Subcutaneous abdominal adipose tissue (tissue), 5 donors: ENCODE measurements around the gene PBX1.

ENCODE experiments used
- H3K27ac ChIP-seq: one replicate; pipeline ENCODE4 v1.7.0; 2013; ENCODE audit warnings: low read depth, mild to moderate bottlenecking, inconsistent platforms, low read length, moderate library complexity
- H3K27me3 ChIP-seq, 5 donors: one replicate each; pipeline ENCODE4 v1.7.0; 2013; ENCODE audit warnings: low read length in 5 of 5, inconsistent platforms in 1 of 5; ENCODE audit not compliant: control insufficient read depth in 5 of 5, insufficient read depth in 4 of 5
- H3K36me3 ChIP-seq, 5 donors: one replicate each; pipeline ENCODE4 v1.7.0; 2013; ENCODE audit warnings: low read length in 5 of 5; ENCODE audit not compliant: control insufficient read depth in 5 of 5, insufficient read depth in 5 of 5
- H3K4me1 ChIP-seq, 5 donors: one replicate each; pipeline ENCODE4 v1.7.0; 2013; ENCODE audit warnings: low read length in 5 of 5, mild to moderate bottlenecking in 3 of 5, moderate library complexity in 1 of 5; ENCODE audit not compliant: control insufficient read depth in 5 of 5, insufficient read depth in 5 of 5
- H3K4me3 ChIP-seq, 5 donors: one replicate each; pipeline ENCODE4 v1.7.0; 2013; ENCODE audit warnings: low read length in 5 of 5, low read depth in 1 of 5
- H3K9ac ChIP-seq, 5 donors: one replicate each; pipeline ENCODE4 v1.7.0; 2013; ENCODE audit warnings: low read length in 5 of 5, mild to moderate bottlenecking in 4 of 5, moderate library complexity in 3 of 5
- H3K9me3 ChIP-seq, 5 donors: one replicate each; pipeline ENCODE4 v1.7.0; 2013; ENCODE audit warnings: low read length in 5 of 5; ENCODE audit not compliant: control insufficient read depth in 5 of 5
- donor health status: healthy.
- donor health status: healthy.
- donor health status: healthy.
- donor health status: healthy.
- donor health status: healthy.

Gene PBX1

DNA sequence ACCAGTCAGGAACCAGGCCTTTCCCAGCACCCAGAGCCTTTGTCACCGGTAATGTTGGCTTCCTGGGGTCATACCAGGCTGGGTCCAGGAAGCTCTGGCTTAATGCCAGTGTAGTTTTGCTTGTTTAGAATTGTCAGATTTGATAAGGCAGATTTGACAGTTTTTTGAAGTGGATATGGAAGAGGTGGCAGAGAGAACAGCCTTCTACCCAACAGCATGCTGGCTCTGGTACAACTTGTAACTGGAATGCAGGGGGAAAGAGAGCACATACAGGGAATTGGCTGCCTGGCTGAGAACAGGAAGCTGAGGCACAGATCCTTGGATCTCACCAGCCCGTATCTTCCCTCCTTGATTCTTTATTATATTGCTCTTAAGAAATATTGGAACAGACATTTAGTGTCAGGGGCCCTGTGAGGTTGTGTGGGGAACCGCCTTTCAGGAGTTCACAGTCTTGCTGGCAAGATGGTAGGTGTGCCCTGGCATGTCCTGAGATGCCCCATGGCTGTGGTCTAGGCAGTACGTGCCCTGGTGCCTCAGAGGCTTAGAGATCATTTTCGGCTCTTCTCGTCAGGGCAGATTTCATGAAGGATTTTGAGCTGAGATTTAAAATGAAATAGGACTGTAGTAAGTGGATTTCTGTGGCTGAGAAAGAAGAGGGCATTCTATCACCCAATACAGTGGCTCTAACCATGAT, 227.0 kb downstream of the PBX1 start:
- no peak overlapping the region for H3K4me3 ChIP-seq
- H3K9me3 ChIP-seq: no peaks in the 10 kb centered on the region
- no peaks in the 10 kb centered on the region for H3K27me3 ChIP-seq
- H3K4me1 ChIP-seq: peaks cover 0 to 68% (median 46%) of the 10 kb centered on the region in 5 donors
- H3K27ac ChIP-seq: peak overlapping the region; percentile 47
- H3K9ac ChIP-seq: peak overlapping the region in 2 of 5 donors; percentile 7 to 9
- no peaks in the 10 kb centered on the region for H3K36me3 ChIP-seq

DNA sequence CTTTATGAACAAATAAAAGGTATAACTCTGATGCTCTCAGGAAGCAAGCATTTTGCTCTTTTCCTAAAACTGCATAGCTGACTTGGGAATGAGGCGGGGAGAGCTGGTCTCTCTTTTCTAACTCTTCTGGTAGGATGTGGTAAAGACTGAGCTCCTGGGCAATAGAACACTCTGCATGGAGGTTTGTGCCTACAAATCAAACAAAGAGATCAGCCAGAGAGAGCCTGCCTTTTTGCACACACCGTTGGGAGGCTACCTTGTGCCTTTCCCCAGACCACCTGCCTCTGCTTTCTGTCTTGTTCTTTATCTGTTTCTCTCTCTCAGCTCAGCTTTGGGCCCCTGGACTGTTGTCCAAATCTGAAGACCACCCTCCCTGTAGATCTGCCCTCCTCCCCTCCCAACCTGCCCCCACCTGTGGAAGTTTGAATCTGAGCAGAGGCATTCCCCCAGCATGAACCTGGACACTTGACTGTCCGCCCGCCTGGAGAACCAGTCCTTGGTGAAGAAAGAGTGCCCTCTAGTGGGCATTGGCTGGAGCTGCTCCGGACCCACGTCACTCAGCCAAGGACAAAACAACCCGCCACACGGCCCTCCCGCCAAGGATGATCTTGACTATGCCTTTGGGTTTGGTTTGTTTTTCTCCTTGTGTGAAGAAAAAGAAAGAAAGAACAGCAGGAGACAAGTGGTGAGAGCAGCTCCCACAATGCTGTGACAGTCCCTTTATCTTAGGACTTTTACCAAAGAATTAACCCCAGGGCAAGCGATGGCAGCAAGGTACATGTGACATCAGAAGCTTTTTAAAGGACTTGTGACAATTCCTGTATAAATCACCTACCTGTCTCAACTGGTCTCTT, 228.2 kb downstream of the PBX1 start:
- no peaks in the 10 kb centered on the region for H3K36me3 ChIP-seq
- H3K9me3 ChIP-seq: no peaks in the 10 kb centered on the region
- H3K27ac ChIP-seq: no peak overlapping the region
- H3K27me3 ChIP-seq: no peaks in the 10 kb centered on the region
- no peak overlapping the region for H3K9ac ChIP-seq
- H3K4me3 ChIP-seq: no peak overlapping the region
- peaks cover 0 to 56% (median 41%) of the 10 kb centered on the region in 5 donors for H3K4me1 ChIP-seq

DNA sequence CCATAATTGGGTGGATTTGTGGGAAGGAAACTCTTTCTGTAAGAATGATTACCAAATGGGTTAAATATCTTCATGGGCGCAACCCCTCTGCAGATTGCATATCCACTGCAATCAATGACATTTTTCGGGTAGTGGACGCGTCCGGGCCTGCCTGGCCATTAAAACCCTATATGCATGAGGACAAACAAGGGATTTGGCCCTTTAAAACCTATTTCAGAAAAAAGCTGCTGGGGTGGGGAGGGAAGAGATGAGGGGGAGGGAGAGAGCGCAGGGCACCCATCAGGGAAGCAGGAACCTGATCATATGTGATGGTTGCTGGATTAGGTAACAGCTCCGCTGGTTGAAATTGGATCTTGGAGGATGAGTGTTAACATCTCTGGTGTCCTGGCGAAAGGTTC, 228.8 kb downstream of the PBX1 start:
- peaks cover 0 to 50% (median 36%) of the 10 kb centered on the region in 5 donors for H3K4me1 ChIP-seq
- no peak overlapping the region for H3K27ac ChIP-seq
- H3K9ac ChIP-seq: no peak overlapping the region
- H3K4me3 ChIP-seq: no peak overlapping the region
- peaks cover 0 to 5% (median 3%) of the 10 kb centered on the region in 5 donors for H3K36me3 ChIP-seq
- H3K27me3 ChIP-seq: no peaks in the 10 kb centered on the region
- H3K9me3 ChIP-seq: no peaks in the 10 kb centered on the region

DNA sequence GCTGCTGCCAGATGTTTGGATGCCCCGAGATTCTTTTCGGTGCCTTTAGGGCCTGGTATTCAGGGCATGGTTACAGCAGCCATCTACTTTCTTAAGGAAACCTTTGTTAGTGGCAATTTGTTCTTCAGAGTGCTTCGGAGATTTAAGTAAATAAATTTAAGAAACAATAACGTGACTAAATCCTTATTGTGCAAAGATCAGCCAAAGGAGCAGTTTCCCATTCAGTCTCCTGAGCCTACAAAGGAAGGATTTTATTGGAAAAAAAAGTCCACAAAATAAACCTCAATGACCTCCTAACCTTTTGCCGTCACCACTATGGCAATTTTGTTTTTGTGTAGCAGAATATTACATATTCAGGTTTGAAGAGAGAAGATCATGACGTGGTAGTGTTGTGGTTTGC, 231.1 kb downstream of the PBX1 start:
- Histone ChIP-seq H3K27ac (no peak overlapping the region), H3K27me3 (no peaks in the 10 kb centered on the region), H3K4me1 (peaks cover 2 to 35% (median 26%) of the 10 kb centered on the region in 5 donors), H3K9ac (no peak overlapping the region), H3K36me3 (peaks cover 3 to 18% (median 11%) of the 10 kb centered on the region in 5 donors), H3K9me3 (no peaks in the 10 kb centered on the region), H3K4me3 (no peak overlapping the region)

DNA sequence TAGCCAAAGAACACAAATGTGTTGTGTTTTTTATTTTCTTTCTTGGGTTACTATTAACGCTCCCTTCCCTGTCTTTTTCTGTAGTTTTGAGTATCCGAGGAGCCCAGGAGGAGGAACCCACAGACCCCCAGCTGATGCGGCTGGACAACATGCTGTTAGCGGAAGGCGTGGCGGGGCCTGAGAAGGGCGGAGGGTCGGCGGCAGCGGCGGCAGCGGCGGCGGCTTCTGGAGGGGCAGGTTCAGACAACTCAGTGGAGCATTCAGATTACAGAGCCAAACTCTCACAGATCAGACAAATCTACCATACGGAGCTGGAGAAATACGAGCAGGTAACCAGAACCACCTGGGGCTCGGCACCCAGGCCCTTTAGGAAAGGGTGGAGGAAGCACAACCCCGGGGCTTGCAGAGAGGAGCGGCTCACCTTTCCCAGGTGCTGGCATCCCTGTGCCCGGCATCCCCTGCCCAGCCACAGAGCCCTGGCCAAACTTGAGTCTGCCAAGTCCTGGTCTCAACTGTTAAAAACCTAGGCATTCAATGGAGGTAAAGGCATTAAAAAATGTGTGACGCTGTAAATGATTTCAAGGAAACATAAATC, 233.5 kb downstream of the PBX1 start:
- Histone ChIP-seq H3K36me3 (peaks cover 3 to 18% (median 11%) of the 10 kb centered on the region in 5 donors), H3K9ac (no peak overlapping the region), H3K4me1 (peaks cover 1 to 11% (median 6%) of the 10 kb centered on the region in 5 donors), H3K27me3 (no peaks in the 10 kb centered on the region), H3K4me3 (no peak overlapping the region), H3K9me3 (no peaks in the 10 kb centered on the region), H3K27ac (no peak overlapping the region)

DNA sequence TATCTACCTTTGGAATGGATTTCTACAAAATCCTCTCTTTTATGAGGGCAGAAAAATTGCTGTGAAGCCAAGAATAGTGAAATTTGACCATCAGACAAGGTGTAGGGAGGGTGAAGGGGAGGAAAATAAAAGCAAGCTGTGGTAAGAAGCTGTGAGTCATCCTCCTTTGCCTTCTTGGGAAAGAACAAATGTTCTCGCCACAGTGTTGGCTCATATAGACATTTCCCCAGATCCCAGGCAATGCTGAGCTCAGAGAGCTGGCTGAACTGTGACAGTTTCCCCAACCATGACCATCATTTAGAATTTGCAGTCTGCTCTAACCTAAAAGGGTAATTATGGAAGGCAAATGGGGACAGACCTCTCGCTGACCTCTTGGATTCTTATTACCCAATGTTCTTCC, 235.4 kb downstream of the PBX1 start:
- Histone ChIP-seq H3K4me1 (peaks cover 0 to 8% (median 4%) of the 10 kb centered on the region in 5 donors), H3K36me3 (peaks cover 3 to 21% (median 11%) of the 10 kb centered on the region in 5 donors), H3K9me3 (no peaks in the 10 kb centered on the region), H3K9ac (no peak overlapping the region), H3K4me3 (no peak overlapping the region), H3K27ac (no peak overlapping the region), H3K27me3 (no peaks in the 10 kb centered on the region)

DNA sequence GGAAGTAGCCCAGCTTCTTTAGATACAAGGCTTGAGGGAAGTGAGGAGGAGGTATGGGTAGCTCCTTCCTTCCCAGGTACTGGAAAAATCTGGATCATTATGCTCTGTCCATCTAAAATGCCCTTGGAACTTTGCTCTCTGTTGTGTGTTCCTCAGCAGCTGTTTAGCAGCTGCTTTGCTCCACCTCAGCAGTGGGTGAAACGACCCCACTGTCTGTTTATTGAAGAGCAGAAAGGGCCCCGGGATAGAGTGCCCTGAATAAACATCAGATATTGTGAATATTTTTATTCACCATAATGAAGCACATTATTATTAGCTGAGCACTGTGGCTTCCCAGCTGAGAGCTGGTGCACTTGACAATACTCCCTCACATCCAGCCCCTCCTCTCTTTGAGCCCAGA, 237.9 kb downstream of the PBX1 start:
- no peaks in the 10 kb centered on the region for H3K9me3 ChIP-seq
- peaks cover 0 to 10% (median 4%) of the 10 kb centered on the region in 5 donors for H3K4me1 ChIP-seq
- H3K27ac ChIP-seq: no peak overlapping the region
- no peak overlapping the region for H3K9ac ChIP-seq
- H3K36me3 ChIP-seq: peaks cover 3 to 37% (median 29%) of the 10 kb centered on the region in 5 donors
- no peaks in the 10 kb centered on the region for H3K27me3 ChIP-seq
- no peak overlapping the region for H3K4me3 ChIP-seq

DNA sequence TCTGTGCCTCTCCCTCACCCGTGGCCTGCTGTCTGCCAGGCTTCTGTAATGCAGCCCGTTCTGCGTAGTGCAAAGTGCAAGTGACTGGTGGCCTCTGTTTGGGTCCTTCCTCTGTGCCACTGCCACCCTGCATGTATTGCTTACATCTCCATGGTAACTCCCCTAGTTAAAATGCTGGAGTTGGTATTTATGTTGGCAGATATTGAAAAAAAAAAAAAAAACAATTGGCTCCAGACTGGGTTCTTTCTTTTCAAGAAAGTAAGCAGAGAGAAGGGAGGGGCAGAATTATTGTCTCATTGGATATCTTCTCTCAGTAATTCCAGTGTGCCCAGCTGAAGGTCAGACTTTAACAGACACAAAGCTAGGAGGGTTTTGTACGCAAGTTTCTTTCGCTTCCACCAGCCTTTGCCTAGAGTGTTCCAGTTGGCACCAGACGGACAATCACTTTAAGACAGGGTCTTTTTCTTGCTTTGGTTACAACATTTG, 242.3 kb downstream of the PBX1 start:
- Histone ChIP-seq H3K27me3 (no peaks in the 10 kb centered on the region), H3K36me3 (peaks cover 5 to 34% (median 23%) of the 10 kb centered on the region in 5 donors), H3K9me3 (no peaks in the 10 kb centered on the region), H3K9ac (no peak overlapping the region), H3K4me1 (peaks cover 0 to 11% (median 2%) of the 10 kb centered on the region in 5 donors), H3K4me3 (no peak overlapping the region), H3K27ac (no peak overlapping the region)

DNA sequence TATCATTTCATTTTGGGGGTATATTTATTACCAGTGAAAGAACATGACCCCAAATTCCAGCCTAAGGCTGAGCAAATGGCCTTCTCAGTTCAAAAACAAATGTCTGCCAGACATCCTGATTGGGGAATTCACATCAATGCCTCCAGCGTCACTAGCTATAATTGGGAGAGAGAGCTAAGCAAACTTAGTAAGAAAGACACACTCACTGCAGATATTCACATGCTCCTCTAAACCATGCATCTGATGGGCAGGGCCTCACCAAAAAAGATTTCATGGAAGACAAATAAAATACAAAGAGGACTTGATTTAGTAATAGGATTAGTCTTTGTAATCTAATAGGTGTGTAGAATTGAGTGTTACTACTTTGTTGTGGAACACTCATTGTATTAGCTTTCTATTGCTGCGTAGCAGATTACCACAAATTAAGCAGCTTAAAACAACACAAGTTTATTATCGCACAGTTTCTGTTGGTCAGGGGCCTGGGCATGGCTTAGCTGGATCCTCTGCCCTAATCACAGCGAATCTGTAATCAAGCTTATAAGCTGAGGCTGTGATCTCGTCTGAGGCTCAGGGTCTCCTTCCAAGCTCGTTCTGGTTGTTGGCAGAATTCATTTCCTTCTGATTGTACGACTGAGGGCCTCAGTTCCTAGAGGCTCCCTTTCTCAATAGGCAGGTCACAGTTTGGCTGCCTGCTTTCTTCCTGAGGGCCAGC, 243.0 kb downstream of the PBX1 start:
- Histone ChIP-seq H3K4me3 (no peak overlapping the region), H3K9ac (no peak overlapping the region), H3K27ac (no peak overlapping the region), H3K27me3 (no peaks in the 10 kb centered on the region), H3K4me1 (peaks cover 0 to 11% (median 2%) of the 10 kb centered on the region in 5 donors), H3K36me3 (peaks cover 5 to 34% (median 23%) of the 10 kb centered on the region in 5 donors), H3K9me3 (no peaks in the 10 kb centered on the region)
